Activated CD4-positive, alpha-beta T cell treated with anti-CD3 and anti-CD28 coated beads, Interleukin-2, amount 10 ng/mL, durations not matched to agents 7 days and 5 days (primary cell): ENCODE results near the gene ANGEL2. TPM values are rescaled to one million over a fixed set of nuclear protein-coding genes. Genes with fewer than 3 reads are reported as not detected.
A peak's percentile ranks its signal among the peaks of the same experiment; 100 is the strongest.

Experiments used
- CTCF ChIA-PET: fragments of 350-600 bp; sonication (Branson Sonifier 250); formaldehyde crosslinking; loops from one replicate; lab custom pipeline; 2021; ENCODE audit warnings: antibody characterized with exemption; lab: Charles Lee
- POLR2A ChIA-PET: fragments of 350-600 bp; sonication (Branson Sonifier 250); formaldehyde crosslinking; loops from one replicate; lab custom pipeline; 2021; ENCODE audit warnings: antibody characterized with exemption; lab: Charles Lee
- DNase-seq: peaks from one replicate; pipeline ENCODE4 v3.0.0-alpha.2; 2020
- H3K27ac Mint-ChIP-seq: one replicate; pipeline ENCODE4 v1.8.0; 2021; ENCODE audit warnings: mild to moderate bottlenecking, moderate library complexity, mixed read lengths
- H3K27me3 Mint-ChIP-seq: one replicate; pipeline ENCODE4 v1.8.0; 2021; ENCODE audit warnings: mixed read lengths
- H3K36me3 Mint-ChIP-seq: one replicate; pipeline ENCODE4 v1.8.0; 2021; ENCODE audit warnings: low read depth, mixed read lengths
- H3K4me1 Mint-ChIP-seq: one replicate; pipeline ENCODE4 v1.8.0; 2021; ENCODE audit warnings: mixed read lengths
- H3K4me3 Mint-ChIP-seq: one replicate; pipeline ENCODE4 v1.8.0; 2021; ENCODE audit warnings: mild to moderate bottlenecking, moderate library complexity, mixed read lengths
- H3K9me3 Mint-ChIP-seq: one replicate; pipeline ENCODE4 v1.8.0; 2021; ENCODE audit warnings: mixed read lengths
- total RNA-seq, 2 experiments: library from RNA; stranded (reverse); gene quantifications; one replicate each; pipeline ENCODE4 v1.2.3, GENCODE V29; 2021

The ANGEL2 gene, protein sequence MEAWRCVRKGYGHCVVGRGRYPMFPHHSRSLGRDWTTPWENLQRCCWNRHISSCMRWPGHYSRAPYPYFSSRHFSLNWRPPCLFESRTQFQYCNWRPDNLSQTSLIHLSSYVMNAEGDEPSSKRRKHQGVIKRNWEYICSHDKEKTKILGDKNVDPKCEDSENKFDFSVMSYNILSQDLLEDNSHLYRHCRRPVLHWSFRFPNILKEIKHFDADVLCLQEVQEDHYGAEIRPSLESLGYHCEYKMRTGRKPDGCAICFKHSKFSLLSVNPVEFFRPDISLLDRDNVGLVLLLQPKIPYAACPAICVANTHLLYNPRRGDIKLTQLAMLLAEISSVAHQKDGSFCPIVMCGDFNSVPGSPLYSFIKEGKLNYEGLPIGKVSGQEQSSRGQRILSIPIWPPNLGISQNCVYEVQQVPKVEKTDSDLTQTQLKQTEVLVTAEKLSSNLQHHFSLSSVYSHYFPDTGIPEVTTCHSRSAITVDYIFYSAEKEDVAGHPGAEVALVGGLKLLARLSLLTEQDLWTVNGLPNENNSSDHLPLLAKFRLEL
- 10 to 100 TPM; 51.8 to 57.7 TPM for total RNA-seq

DNA sequence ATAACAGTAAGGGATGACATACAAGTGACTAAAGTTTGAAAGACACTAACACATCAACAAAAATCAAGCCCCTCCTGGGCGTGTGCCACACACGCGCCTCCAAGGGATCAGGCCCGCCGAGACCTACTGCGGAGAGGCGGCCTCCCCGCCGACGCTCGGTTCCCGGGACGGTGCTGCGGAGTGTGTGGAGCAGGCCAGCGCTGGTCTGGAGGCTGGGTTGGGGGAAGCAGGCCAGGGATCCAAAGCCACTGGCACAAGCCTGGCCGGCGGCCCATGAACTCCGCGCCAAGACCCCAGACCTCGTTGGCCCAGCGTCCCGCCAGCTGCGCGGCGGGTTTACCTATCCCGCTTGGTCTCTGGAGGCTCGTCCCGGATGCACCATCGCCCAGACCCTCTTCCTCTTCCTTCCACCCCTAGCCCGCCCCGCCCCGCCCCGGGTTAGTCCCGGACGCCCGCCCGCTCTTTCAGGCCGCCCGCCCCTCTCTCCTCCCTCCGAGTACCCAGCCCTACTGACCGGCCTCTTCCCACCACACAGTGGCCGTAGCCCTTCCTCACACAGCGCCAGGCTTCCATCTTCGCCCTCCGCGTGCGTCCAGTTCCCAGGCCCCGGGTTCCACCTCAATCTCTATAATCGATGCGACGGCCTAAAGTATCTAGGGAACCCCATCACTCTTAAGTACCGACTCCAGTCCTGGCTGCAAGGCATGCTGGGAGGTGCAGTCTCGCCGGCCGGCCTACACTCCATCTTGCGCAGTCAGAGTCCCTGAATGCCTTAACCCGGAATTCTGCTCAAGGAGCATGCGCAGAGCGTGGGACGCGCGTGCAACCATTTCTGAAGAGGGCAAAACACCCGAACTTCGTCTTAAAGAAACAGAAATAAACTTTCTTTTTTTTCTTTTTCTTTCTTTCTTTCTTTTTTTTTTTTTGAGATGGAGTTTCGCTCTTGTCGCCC lies at the start of gene ANGEL2:
Gene ANGEL2 (minus strand): TSS at position 769 of the 952 bp plus-strand sequence. CDS start 196 bp downstream, at position 573.
- peak within 1 kb of the TSS; percentile 100 for H3K27ac Mint-ChIP-seq
- CTCF ChIA-PET, result interaction anchor here (1.0 to 1.4 kb wide), 2 partner anchors 10 to 12 kb away, joined by 3 read pairs; no protein-coding TSS in a partner anchor
- POLR2A ChIA-PET, result no interaction called here
- no peaks in the 10 kb centered on the region for H3K9me3 Mint-ChIP-seq
- peaks cover 29% of the 10 kb centered on the region for H3K36me3 Mint-ChIP-seq
- H3K4me3 Mint-ChIP-seq, result peak within 1 kb of the TSS; percentile 99
- no peaks in the 10 kb centered on the region for H3K27me3 Mint-ChIP-seq
- H3K4me1 Mint-ChIP-seq, result peaks cover 36% of the 10 kb centered on the region
- DNase-seq, result peak; percentile 97

DNA sequence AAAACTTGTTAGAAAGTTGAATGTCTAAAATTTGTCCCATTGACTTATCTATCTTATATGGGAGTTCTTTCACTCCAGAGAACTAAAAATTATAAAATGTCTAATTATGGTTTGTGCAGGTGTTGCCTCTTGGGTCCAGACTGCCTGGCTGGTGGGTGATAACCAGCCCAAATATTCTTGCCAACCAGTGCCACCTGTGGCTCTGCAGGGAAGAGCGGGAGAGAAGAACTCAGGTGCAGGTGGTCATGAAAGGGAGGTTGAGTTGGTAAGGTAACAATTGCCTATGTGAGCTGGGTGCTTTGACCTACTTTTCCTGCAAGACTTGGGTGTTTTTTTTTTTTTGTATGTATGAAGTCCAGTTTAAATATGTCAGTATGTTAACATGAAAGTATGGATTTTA lies 45.6 kb upstream of the ANGEL2 start:
- no peak for DNase-seq
- POLR2A ChIA-PET, result no interaction called here
- CTCF ChIA-PET, result interaction anchor here (0.6 kb wide), 1 partner anchor 9 kb away, joined by 4 read pairs; no protein-coding TSS in a partner anchor

DNA sequence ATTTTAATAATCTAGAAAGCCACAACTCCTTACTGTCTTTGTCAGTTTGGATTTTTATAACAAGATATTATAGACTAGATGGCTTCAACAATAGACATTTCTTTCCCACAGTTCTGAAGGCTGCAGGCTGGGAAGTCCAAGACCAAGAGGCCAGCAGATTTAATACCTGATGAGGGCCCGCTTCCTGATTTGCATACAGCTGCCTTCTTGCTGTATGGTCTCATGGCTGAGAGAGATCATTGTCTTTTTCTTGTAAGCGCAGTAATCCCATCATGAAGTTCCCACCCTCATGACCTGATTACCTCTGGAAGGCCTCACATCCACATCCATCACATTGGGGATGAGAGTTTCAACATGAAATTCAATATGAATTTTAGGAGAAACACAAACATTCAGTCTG lies 45.2 kb upstream of the ANGEL2 start:
- CTCF ChIA-PET, result interaction anchor here (0.6 kb wide), 1 partner anchor 10 kb away, joined by 4 read pairs; no protein-coding TSS in a partner anchor
- POLR2A ChIA-PET, result no interaction called here
- Mint-ChIP-seq H3K36me3 (peaks cover 9% of the 10 kb centered on the region), H3K9me3 (peaks cover 2% of the 10 kb centered on the region), H3K4me3 (no peak overlapping the region), H3K27ac (no peak overlapping the region), H3K27me3 (no peaks in the 10 kb centered on the region), H3K4me1 (peaks cover 1% of the 10 kb centered on the region)
- DNase-seq, result no peak

More for the DNA sequence above, 45.6 kb upstream of the ANGEL2 start:
- no peaks in the 10 kb centered on the region for H3K27me3 Mint-ChIP-seq
- H3K4me3 Mint-ChIP-seq, result no peak overlapping the region
- H3K4me1 Mint-ChIP-seq, result peaks cover 1% of the 10 kb centered on the region
- H3K36me3 Mint-ChIP-seq, result peaks cover 9% of the 10 kb centered on the region
- peaks cover 2% of the 10 kb centered on the region for H3K9me3 Mint-ChIP-seq
- H3K27ac Mint-ChIP-seq, result no peak overlapping the region

DNA sequence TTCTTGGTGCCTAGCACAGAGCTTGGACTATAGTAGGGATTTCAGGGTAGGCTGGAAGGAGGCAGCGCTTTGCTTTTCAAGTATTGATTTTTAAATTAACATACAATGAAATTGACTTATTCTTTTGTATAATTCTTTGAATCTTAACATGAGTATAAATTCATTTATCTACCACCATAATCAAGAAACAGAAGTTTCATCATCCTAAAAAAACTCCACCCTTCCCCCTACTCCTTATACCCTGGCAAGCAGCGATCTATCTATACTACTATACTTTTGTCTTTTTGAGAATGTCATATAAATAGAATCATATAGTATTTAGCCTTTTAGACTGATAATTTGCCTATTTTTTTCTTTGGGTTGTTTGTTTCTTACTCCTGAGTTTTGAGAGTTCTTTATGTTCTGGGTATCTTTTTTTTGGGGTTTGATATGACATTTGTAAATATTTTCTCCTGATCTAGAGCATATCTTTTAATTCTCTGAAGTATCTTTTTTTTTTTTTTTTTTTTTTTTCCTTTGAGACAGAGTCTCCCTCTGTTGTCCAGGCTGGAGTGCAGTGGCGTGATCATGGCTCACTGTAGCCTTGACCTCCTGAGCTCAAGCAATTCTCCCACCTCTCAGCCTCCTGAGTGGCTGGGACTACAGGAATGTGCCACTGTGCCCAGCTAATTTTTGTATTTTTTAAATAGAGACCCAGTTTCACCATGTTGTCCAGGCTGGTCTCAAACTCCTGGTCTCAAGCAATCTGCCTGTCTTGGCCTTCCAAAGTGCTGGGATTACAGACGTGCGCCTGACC lies 41.8 kb upstream of the ANGEL2 start:
- peaks cover 14% of the 10 kb centered on the region for H3K4me1 Mint-ChIP-seq
- H3K9me3 Mint-ChIP-seq, result peaks cover 2% of the 10 kb centered on the region
- H3K27me3 Mint-ChIP-seq, result no peaks in the 10 kb centered on the region
- H3K4me3 Mint-ChIP-seq, result no peak overlapping the region
- no peak for DNase-seq
- POLR2A ChIA-PET, result no interaction called here
- no peak overlapping the region for H3K27ac Mint-ChIP-seq
- CTCF ChIA-PET, result no interaction called here
- peaks cover 12% of the 10 kb centered on the region for H3K36me3 Mint-ChIP-seq

DNA sequence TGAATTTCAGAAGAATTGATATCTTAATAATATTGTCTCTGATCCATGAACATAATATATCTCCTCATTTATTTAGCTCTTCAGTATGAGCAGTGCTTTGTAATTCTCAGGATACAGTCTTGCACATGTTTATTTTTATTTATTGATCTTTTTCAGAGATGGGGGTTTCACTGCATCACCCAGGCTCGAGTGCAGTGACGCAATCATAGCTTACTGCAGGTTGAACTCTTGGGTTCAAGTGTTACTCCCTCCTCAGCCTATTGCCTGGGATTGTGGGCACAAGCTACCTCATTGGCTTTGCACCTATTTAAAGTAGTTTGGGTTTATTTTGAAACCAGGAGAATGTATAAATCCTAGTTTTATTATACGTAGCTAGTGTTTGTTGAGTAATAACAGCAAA lies 40.1 kb upstream of the ANGEL2 start:
- no peak for DNase-seq
- Mint-ChIP-seq H3K4me1 (peaks cover 21% of the 10 kb centered on the region), H3K4me3 (no peak overlapping the region), H3K27me3 (no peaks in the 10 kb centered on the region), H3K27ac (no peak overlapping the region), H3K9me3 (peaks cover 3% of the 10 kb centered on the region), H3K36me3 (peaks cover 11% of the 10 kb centered on the region)
- POLR2A ChIA-PET, result no interaction called here
- CTCF ChIA-PET, result interaction anchor here (0.6 to 1.5 kb wide), 3 partner anchors 10 to 351 kb away, joined by 3 read pairs; no protein-coding TSS in a partner anchor

DNA sequence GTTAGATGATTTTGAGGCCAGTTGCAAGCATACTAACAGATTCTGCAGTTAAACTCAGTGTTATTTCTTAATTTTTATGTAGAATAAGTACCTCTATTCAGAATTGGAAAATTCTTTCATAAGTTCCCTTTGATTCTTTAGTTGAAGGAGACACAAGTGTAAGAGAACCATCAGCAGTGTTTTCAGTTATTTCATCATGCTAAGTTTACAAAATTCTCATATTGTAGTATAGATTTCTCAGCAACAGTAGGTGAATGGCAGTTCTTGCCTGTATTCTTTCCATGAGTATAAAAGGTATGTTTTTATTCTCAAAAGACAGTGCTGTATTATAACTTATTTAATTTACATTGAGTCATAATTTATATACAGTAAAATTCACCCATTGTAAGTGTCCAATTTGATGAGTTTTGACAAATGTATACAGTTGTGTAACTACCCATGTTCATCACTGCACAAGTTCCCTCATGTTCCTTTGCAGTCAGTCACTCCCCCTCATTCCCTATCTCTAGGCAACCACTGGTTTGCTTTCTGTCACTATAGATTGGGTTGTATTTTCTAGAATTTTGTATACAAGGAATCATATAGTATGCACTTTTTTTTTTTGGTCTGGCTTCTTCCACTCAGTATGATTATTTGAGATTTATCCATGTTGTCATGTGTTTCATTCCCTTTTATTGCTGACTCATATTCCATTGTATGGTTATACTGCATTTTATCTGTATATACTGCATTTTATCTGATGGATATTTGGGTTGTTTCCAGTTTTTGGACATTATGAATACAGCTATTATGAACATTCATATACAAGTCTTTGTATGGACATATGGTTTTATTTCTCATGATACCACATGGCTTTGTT lies 39.3 kb upstream of the ANGEL2 start:
- CTCF ChIA-PET, result interaction anchor here (0.6 to 1.4 kb wide), 2 partner anchors 15 to 350 kb away, joined by 3 read pairs; no protein-coding TSS in a partner anchor

DNA sequence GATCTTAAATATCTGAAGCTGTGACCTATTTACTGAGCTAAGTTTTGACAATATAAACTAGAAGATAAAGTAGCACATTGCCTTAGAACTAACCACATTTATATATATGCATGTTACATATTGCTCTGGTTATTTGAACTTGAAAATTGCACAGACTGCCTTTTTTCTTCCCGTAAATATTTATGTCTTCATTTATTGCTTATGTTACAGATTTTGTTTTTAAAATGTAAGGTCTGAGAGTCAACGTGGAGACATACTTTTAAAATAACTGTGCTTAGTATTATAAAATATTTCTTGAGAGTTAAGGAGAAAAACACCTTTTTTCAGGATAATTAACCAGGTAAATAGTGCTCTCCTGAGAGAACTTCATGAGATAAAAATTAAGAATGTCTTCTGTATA lies 38.5 kb upstream of the ANGEL2 start:
- Mint-ChIP-seq H3K4me1 (peaks cover 28% of the 10 kb centered on the region), H3K27ac (no peak overlapping the region)
- CTCF ChIA-PET, result no interaction called here

More for the DNA sequence above, 39.3 kb upstream of the ANGEL2 start:
- peaks cover 18% of the 10 kb centered on the region for H3K36me3 Mint-ChIP-seq
- H3K4me3 Mint-ChIP-seq, result no peak overlapping the region
- no peak for DNase-seq
- H3K27me3 Mint-ChIP-seq, result no peaks in the 10 kb centered on the region
- peaks cover 11% of the 10 kb centered on the region for H3K9me3 Mint-ChIP-seq
- peaks cover 29% of the 10 kb centered on the region for H3K4me1 Mint-ChIP-seq
- POLR2A ChIA-PET, result no interaction called here
- no peak overlapping the region for H3K27ac Mint-ChIP-seq

DNA sequence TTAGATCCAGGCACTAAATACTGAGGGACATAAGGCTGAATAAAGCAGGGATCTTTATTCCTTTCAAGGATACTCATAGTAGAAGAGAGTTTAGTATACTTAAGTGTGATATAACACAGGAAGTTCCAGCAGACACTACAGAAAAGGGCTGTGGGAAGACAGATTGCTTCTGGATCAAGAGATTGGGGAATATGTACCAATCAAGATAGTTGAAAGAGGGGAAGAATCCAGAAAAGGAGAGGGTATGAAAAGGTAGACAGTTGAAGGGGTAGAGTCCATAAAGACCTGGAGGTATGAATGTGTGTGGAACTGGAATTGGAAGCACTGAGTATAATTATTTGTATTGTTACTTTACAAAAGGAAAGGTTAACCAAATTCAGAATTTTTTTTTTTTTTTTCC lies 37.8 kb upstream of the ANGEL2 start:
- no peak for DNase-seq
- Mint-ChIP-seq H3K27me3 (peaks cover 5% of the 10 kb centered on the region), H3K36me3 (peaks cover 16% of the 10 kb centered on the region), H3K4me1 (peaks cover 28% of the 10 kb centered on the region), H3K27ac (no peak overlapping the region), H3K9me3 (peaks cover 11% of the 10 kb centered on the region), H3K4me3 (no peak overlapping the region)
- POLR2A ChIA-PET, result no interaction called here
- CTCF ChIA-PET, result no interaction called here

More for the DNA sequence above, 38.5 kb upstream of the ANGEL2 start:
- no peak overlapping the region for H3K4me3 Mint-ChIP-seq
- H3K9me3 Mint-ChIP-seq, result peaks cover 11% of the 10 kb centered on the region
- POLR2A ChIA-PET, result no interaction called here
- peaks cover 2% of the 10 kb centered on the region for H3K27me3 Mint-ChIP-seq
- H3K36me3 Mint-ChIP-seq, result peaks cover 17% of the 10 kb centered on the region
- DNase-seq, result no peak

DNA sequence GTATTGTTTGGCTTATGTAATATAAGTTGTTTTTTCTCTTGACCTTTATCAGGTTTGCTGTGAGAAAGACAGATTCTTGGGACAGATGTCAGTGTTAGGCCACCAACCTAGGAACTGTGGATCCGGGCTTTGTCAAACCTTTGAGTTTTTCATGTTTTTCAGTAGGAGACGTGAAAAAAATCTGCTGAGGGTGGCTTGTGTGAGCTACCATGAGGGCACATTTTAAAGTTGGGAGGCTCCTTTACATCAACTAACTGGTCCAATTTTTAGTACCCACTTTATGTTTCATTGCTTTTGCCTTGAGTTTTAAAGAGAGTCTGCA lies 36.2 kb upstream of the ANGEL2 start:
- peaks cover 11% of the 10 kb centered on the region for H3K9me3 Mint-ChIP-seq
- POLR2A ChIA-PET, result no interaction called here
- H3K27ac Mint-ChIP-seq, result peak overlapping the region; percentile 93
- H3K27me3 Mint-ChIP-seq, result peaks cover 5% of the 10 kb centered on the region
- peaks cover 16% of the 10 kb centered on the region for H3K36me3 Mint-ChIP-seq
- no peak for DNase-seq
- CTCF ChIA-PET, result no interaction called here
- H3K4me1 Mint-ChIP-seq, result peaks cover 28% of the 10 kb centered on the region
- H3K4me3 Mint-ChIP-seq, result peak overlapping the region; percentile 86

DNA sequence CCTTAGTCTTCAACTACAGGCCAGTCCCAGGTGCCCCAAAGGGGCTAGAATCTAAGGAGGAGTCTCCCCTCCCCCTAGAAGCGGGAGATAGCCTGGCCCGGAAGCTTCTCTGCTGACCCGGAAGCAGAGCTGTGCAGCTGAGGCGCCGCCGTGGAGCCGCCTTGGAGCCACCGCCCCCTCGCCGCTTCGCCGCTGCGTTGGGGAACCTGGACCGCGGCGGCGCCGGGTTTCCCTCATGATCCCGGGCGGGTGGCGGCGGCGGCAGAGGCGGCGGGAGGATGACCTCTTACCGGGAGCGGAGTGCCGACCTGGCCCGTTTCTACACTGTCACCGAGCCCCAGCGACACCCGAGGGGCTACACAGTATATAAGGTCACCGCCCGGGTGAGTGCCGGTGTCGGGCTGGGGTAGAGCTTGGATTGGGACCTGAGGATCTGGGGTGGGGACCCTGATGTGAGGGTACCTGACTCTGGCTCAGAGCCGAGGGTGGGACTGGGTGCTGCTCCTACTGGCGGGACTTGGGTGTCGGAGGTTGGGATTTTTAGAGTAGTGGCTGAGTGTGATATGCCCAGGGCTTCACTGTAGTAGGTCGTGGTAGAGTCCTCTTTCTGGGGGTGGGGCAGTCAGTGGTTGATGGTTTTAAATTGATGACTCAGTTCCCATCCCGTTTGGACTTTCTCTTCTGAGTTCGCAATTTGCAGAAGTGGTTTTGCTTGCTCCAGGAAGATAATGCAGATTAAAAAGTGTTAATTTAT lies 35.6 kb upstream of the ANGEL2 start, which contains the start of gene RPS6KC1:
Gene RPS6KC1 (plus strand): TSS at position 115 of the 754 bp plus-strand sequence. CDS start 164 bp downstream, at position 279.
- CTCF ChIA-PET, result interaction anchor here (0.9 to 1.4 kb wide), 3 partner anchors 12 to 32 kb away, joined by 3 read pairs; no protein-coding TSS in a partner anchor
- Mint-ChIP-seq H3K4me3 (peak within 1 kb of the TSS; percentile 86), H3K27ac (peak within 1 kb of the TSS; percentile 93), H3K9me3 (peaks cover 11% of the 10 kb centered on the region), H3K36me3 (peaks cover 14% of the 10 kb centered on the region), H3K4me1 (peaks cover 28% of the 10 kb centered on the region), H3K27me3 (peaks cover 5% of the 10 kb centered on the region)
- POLR2A ChIA-PET, result no interaction called here
- DNase-seq, result peak; percentile 83
